GM19467 (cell line): Measurements from ENCODE around the gene SUPT20HL2.
"Not testable (repeated sequence)": the region's sequence is repeated elsewhere in the genome, so short reads cannot be mapped to it uniquely, and the experiment has no call there.

Source experiments
- ATAC-seq: cut with Tn5 transposase; IDR thresholded peaks from one replicate; pipeline ENCODE4 v1.9.1; 2021; ENCODE audit warnings: mild to moderate bottlenecking, moderate library complexity; ENCODE audit not compliant: unreplicated experiment

SUPT20HL2 gene

DNA sequence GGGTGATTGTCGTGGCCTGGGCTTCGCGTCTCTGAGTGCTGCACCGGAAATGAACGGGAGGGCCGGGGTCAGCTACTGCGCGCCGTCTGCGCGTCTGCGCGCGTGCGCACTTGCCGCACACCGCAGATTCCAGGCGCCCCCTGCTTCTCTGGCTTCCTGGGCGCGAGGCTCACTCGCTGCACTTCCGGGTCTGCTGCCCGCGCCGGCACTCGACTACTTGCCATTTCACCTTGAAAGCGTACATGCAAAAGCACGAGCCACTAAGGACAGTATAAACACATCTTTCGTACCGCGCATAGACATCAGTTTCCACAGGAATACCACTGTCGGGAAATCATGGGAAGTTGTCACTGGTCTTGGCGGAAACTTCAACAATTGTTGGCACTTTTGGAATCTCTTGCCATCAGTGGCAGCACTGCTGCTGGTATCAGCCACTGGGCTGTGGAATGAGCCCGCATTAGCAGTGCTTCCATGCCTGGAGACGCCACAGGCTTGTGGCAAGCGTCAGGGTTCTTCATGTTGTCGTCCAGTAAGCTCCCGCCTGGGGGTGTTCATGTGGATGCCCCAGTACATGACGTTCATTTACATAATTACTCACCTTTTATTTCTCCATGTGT, at the start of gene SUPT20HL2:
SUPT20HL2 (minus strand) TSS at position 51 of the 617 bp plus-strand sequence. CDS start 754 bp downstream, outside the sequence.
- no peak for ATAC-seq

DNA sequence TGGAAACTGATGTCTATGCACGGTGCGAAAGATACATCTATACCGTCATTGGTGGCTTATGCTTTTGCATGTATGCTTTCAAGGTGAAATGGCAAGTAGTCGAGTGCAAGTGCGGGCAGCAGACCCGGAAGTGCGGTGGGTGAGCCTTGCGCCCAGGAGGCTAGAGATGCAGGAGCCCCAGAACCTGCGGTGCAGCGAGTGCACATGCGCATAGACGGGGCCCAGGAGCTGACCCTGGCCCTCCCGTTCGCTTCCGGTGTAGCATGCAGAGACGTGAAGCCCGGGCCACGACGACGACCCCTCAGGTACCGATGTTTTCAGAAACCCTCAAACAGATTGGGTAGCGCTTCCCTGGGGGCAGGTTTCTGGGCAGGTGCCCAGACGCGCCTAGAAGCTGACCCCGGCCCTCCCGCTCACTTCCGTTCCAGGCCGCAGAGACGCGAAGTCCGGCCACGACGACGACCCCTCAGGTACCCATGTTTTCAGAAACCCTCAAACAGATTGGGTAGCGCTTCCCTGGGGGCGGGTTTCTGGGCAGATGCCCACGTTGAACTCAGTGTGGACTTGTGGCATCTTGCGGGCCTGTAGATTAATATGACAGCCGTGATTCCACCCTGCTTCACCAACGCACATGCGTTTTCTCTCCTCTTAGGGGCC, 48.3 kb upstream of the SUPT20HL2 start:
- not testable (repeated sequence) for ATAC-seq

DNA sequence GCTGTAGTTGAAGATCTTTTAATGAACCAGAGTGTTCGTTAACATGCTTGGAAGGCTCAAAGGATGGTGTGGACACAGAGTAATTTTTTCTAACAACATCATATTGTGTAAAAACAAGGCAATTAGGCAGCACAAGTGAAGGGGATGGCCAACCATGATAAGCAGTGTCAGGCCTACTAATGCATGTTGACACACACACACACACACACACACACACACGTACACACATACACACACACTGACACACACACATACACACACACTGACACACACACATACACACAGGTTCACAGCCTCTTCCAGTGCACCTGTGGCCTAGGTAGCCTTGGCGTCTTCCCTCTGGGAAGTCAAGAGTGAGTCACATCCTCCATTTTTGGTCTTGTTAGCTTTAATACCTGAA, 46.4 kb upstream of the SUPT20HL2 start, which contains the start of gene SUPT20HL1:
SUPT20HL1 (plus strand) TSS at position 368 of the 400 bp plus-strand sequence. CDS start 2,122 bp downstream, outside the sequence.
- no peak for ATAC-seq

DNA sequence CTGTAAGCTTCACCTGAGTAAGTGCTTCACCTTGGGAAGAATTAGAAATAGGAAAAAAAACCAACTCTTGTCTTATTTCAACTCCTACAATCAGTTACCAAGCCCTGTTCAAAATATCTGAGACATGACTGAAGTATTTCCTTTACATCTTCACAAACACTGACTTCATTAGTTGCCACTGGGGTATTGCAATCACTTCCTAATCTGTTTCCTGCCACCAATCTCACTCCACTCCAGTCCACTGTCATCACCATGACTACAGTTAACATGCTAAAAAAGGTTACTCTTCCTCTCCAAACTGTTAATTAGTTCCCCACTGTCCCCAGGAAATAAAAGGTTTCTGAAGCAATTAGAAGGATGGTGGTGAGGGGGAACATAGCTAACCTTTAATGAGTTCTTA, 43.2 kb upstream of the SUPT20HL2 start:
- ATAC-seq: no peak

DNA sequence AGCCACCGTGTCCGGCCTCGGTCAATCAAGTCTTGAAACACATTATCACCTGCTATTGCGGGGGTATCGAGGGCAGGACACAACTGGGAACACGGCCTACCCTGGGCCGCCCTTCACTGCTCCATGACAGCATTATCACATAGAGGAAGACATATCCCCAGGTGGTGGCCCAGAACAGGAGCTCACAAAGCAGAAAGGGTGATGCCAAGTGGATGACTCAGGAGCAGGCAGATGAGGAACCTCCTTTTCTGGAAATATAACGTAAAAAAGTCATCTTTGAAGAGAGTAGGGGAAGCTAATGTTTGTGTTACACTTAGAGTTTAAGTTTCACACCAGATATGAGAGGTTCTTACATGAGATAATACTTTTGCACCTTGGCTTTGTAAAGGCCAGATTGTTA, 41.2 kb upstream of the SUPT20HL2 start:
- no peak for ATAC-seq

DNA sequence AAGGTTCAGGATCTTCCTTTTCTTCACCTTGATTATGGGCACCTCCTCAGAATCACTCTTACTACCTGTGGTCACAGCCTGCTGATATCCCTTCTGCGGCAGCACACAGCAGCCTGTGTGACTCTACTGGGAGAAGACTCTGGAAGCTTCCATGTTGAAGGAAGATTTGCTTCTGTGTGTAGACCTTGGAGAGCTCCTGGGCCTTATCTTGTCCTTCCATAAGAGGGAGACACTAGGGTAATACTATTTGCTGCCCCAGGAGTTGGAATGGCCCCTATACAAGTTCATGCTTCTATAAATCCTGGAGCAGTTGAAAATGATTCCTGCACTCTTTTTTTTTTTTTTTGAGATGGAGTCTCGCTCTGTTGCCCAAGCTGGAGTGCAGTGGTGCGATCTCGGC, 36.3 kb upstream of the SUPT20HL2 start:
- no peak for ATAC-seq

DNA sequence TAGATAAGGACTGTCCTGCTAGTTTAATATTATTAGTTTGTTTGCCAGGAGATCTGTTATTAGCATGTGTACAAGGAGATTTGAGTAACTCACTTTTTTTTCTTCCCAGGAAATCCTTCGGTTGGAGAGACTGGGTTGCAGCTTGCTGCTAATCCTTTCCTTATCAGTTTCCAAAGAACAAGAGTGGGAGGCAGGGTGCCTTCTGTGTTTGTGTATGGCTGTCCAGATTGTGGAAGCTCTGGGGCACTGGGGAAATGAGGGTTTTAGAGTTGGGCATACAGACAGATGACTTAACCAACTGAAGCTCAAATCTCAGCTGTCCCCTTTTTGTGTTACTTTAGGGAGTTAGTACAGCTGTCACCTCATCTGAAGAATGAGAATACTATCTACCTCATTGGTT, 34.0 kb upstream of the SUPT20HL2 start:
- ATAC-seq: no peak

DNA sequence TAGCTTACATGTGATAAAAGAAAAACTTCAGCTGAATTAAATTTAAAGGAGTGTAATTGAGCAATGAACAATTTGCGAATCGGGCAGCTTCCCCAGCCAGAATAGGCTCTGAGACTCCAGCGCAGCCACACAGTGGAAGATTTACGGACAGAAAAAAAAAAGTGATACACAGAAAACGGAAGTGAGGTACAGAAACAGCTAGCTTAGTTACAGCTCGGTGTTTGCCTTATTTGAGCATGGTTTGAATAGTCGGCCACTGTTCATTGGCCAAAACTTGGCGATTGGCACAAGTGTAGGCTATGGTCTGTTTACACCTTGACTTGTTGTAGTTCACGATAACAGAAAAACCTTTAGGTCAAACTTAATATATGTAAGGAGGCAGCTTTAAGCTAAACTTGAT, 29.9 kb upstream of the SUPT20HL2 start:
- peak; percentile 73 for ATAC-seq

DNA sequence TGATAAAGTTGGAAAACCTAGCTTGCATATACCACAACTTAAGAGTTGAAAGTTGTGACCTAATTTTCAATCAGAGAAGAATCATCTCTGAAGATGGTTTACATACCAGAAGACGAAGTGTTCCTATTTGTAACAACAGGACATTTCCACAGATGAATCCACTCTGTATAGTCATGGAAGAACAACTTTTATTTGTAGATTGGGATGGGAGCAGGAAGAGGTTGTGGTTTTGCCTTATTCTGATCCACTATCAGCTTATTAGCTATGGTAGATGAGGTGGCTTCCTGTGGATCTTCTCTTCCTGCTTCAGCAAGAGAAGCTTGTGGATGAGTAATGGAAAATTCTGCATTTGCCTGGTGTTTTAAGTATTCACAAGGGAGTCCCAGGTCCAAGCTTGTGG, 27.9 kb upstream of the SUPT20HL2 start:
- no peak for ATAC-seq

DNA sequence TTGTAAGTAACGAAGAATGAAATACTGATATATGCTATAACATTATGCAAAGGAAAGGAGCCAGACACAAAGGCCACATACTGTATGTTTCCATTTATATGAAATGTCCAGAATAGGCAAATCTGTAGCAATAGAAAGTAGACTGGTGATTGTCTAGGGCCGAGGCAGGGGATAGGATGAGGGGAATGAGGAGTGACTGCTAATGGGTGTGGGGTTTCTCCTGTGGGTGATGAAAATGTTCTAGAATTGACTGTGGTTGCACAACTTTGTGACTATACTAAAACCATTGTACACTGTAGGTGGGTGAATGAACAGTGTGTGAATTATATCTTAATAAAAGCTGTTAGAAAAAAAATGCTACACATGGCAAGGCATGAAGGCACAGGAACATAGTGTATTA, 26.6 kb upstream of the SUPT20HL2 start:
- ATAC-seq: no peak

DNA sequence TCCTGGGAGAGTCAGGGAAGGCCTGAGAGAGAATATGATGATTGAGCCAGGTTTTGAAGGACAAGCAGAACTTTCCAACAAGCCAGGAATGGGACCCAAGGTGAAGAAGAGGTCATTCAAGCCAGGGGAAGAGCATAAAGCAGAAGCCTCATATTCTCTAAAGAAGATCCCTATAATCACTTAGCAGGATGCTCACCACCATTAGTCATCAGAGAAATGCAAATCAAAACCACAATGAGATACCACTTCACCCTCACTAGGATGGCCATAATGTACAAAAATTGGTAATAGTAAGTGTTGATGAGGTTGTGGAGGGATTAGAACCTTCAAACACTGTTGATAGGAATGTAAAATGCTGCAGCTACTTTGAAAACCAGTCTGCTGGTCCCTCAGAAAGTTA, 26.0 kb upstream of the SUPT20HL2 start:
- ATAC-seq: no peak

DNA sequence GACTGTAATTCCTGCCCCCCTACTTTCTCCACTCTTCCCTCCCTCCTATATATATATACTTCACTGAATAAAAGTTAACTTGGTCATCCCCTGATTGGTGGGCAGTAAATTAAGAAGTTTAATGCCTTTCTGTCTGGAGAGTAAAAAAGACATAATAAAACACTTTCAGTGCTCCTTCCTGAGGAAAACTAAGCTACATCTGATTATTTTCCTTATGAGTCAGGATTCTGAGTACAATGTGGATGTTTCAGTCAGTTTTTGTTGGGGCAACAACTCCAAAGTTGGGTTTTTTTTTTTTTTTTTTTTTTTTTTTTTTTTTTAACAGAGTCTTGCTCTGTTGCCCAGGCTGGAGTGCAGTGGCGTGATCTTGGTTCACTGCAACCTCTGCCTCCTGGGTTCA, 22.0 kb upstream of the SUPT20HL2 start:
- ATAC-seq: no peak

DNA sequence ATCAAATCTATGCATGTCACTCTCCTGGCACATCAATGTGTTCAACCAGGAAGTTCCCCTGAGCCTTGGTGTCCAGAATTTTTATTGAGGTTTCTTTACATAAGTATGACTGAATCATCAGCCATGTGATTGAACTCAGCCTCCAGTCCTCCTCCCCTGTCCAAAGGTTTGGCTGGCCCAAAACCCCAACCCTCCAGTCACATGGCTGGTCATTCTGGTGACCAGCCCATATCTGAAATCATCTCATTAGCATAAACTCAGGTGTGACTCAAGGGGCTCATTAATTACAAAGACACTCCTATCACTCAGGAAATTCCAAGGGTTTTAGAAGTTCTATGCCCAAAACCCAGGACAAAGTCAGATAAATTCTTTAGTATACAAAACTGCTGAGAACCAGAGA, 20.6 kb upstream of the SUPT20HL2 start:
- no peak for ATAC-seq

DNA sequence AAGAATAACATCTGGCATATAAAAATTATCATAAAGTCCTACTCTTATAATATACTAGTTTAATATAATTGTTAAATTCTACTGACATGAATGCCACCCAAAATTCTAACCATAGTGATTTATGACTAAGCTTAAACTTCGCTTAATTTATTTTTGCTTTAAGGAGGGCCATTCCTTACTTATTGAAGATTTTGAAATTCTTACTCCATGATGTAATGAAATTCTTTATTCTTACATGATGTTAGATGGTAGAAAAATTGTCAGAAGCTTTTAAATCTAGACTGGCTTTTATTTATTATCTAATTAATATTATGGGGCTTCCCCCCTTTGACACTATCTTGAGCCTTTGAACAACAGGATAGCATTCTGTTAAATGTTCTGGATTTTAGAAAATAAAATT, 19.5 kb upstream of the SUPT20HL2 start:
- no peak for ATAC-seq

DNA sequence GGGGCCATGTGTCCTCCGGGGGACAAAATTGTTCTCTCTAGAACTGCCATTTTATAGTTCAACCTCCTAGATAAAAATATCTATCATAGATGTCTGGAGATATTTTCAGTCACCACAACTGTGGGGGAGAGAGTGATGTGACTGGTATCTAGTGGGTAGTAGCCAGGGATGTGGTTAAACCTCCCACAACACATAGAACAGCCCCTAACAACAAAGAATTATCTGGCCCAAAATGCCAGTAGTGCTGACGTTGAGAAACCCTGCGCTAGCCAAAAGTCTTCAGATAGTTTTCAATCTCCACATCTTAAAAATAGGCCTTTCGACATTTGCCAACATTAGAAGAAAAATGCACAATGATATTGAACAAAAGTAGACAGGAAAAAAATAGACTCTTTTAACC, 19.0 kb upstream of the SUPT20HL2 start:
- ATAC-seq: no peak

DNA sequence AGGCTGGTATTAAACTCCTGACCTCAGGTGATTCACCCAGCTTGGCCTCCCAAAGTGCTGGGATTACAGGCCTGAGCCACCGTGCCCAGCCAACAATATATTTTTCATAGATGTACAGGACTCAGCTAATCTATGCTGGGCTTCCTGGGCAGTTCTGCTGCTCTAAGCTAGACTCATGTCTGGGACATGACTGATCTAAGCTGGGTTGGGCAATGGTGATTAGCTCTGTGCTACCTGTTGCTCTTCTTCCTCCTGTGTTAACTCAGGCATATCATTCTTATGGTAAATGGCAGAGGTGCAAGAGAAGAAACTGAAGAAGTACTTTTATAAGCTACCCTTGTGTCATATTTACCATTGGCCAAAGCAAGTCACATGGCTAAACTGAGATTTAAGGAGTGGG, 11.4 kb upstream of the SUPT20HL2 start:
- ATAC-seq: no peak

DNA sequence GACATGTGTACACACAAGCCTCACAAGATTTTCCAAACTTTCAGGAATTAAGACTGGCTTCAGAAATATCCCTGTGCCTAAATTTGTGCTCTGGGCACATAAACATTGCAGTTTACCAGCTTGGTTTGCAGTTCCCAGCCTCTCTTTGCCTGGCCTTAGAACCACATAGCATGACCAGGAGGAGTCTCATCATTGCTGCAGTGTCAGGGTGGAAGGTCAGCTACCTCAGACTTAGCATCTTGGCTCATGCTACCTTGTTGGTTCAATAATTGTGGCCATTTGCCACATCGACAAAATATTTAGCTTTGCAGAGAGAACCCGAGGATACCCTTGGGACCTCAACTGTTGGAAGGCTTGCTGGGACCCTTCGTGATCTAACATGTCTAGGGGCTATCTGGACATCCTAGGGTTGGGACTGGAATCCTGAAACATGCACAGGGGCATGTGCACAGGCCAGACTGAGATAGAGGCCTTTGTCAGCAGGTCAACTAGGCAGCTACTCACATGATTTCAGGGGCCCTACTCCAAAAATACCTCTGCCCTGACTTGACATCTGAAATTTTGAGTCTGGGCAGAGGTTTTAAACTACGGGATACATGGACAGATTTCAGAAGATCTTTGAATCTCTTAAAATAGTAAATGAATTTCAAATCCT, 8.0 kb upstream of the SUPT20HL2 start:
- ATAC-seq: no peak

DNA sequence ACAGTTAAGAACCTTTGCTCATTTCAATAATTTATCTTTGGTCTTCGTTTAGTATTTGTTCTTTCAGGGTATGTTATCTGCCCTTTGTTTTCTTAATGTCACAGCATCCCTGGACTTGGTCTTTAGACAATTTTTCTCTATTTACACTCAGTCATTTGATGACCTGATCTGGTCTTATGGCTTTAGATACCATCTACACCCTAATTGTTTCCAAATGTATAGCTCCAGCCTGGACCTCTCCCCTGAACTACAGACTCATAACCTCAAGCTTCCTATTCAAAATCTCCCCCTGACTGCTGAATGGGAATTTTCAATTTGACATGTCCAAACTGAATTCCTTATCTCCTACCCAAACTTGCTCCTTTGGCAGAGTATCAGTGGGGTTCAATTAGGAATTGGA, 3.7 kb upstream of the SUPT20HL2 start:
- ATAC-seq: no peak

DNA sequence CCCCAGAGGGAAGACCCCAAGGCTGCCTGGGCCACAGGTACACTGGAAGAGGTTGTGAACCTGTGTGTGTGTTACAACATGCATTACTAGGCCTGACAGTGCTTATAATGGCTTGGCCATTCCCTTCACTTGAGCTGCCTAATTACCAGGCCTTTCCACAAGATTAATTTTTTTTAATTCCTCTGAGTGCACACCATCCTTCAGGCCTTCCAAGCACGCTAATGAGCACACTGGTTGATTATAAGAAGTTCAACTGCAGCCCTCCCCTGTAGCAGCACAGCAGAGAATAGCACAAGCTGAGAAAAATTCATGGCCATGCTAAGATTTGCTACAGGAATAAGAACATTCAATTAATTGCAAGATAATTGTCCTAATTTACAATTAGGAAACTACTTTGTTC, 2.2 kb upstream of the SUPT20HL2 start:
- ATAC-seq: no peak

DNA sequence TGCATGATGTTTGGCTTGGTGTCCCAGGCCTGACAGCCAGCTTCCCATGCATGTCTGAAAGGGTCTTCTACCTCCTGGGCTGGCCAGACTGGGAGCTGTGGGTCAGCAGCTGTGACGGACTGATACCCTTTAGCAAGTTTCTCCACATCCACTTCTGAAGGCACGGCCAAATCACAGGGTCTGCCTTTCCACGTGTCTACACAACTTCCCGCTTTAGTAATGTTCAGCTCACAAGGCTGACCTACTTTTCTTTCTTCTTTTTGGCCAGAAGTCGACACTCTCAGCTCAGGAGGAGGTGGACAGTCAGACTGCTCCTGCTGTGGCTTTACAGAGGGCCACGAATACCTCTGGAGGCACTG, 1.6 kb downstream of the SUPT20HL2 start:
- not testable (repeated sequence) for ATAC-seq

DNA sequence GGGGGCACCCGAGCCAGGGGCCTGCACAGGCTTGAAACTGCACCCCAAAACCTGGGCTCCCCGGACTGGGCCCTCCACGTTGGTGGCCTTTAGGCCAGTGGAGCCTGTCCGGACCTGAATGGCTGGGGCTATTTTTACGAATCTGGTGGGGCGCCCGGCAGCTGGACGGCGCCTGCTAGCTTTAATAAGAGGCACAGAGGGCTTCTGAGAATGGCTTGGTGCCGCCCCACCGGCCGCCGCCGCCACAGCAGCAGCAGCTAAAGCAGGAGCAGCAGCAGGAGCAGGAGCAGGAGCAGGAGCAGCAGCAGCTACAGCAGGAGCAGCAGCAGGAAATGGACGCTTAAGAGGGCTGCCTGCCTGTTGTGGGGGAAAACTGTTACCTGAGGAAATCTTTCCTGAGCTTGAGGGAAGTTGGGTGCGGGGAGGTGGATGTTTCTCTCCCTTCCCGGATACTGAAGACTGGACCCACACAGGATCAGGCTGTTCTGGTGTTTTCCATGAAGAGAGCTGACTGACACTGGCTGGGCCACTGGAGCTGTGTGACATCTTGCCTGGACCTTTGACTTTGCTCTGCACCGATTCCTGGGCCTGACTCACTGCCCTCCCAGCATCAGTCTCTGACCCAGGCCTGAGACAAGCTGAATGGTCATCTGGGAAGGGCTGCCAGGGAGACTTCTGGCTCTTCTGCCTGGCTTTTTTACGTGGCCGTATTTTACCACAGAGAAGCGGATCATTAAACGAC, 2.2 kb downstream of the SUPT20HL2 start:
- ATAC-seq: not testable (repeated sequence)

DNA sequence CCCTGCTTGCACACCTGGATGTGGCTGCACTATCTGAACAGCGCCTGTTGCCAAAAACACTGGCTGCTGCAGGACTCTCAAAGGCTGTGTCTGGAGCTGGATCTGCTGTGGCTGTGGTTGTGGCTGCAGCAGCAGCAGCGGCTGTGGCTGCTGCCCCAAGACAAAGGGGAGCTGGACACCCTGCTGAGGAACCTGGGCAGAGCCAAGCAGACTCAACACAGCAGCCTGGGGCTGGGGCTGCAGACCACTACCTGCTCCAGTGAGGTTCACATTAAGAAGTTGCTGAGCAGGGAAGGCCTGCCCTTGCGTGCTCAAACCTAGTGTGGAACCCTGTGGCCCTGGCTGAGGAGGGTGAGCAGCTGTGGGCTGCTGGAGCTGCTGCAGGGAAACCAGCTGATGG, 3.0 kb downstream of the SUPT20HL2 start:
- not testable (repeated sequence) for ATAC-seq
